ENCODE measurements around the gene CNNM4. TPM values are rescaled to one million over a fixed set of nuclear protein-coding genes. Genes with fewer than 3 reads are reported as not detected.
A peak's percentile ranks its signal among the peaks of the same experiment; 100 is the strongest.
"Not testable (repeated sequence)": the region's sequence is repeated elsewhere in the genome, so short reads cannot be mapped to it uniquely, and the experiment has no call there.

CNNM4 gene
- total RNA-seq, 2 experiments from 2014 or later = 8.2 to 8.3 TPM

DNA sequence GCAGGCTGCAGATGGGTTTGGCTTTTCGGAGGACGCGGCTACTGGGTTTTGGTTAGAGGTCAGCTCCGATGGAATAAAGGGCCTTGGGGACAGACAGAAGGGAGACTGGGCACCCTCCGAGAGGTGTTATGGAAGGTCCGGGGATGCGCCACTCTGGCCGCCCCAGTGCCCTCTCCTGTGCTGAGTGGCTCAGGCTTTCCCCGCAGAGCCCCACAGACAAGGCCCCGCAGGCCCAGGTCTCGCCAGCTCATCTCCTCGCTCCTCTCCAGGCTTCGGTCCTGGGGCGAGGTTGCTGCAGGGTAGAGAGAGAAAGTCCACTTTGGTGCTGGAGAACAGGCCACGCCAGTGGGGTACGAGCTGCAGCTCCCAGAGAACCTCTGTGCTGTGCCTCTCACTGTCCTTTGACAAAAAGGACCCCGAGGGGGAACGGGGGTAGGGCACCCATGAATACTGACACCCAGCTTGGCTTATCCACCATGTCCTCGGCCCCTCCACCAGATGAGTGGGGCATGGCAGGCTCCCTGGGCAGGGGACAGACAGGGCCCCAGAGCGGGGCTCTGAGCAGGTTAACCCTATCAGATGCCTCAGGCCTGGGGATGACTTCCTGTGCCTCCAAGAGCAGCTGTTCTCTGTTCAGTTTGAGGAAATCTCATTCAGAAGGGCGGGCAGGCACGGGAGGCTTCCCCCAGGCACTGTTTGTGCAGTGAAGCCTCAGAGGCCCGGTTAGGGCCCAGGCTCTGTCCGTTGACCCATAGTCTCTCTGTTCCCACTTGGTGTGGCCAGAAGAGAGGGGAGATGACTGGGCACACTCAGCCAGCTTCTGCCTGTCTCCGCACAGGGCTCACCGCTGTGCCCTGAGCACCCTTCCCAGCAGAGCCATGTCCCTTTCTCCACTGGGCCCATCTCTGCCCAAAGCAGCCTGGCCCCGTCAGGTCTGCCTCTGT, 39.6 kb downstream of the CNNM4 start:
- no peak for DNase-seq
- H3K4me3 Mint-ChIP-seq = no peak overlapping the region

DNA sequence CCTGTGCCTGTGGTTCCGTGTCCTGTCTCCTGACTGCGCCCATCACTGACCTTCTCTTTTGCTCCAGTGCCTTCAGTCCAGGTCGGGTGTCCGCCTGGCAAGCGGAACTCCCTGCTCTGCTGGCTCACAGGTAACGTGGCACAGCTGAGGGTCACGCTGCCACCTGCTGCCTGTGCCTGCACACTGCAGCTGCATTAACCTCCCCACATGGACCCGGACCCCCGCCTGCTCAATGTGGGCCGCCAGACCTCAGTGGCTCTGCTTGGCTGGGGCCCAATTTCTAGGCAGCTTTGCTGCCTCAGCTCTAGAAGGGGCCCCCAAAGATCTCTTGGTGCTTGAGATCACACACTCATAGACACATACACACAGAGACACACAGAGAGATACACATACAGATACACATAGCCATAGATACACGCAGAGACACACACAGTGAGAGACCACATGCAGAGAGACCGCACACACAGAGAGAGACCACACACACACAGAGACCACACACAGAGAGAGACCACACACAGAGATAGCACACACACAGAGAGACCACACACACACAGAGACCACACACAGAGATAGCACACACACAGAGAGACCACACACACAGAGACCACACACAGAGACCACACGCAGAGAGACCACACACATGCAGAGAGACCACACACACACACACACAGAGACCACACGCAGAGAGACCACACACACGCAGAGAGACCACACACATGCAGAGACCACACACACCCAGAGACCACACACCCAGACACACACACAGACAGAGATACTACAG, 40.5 kb downstream of the CNNM4 start:
- H3K27ac Mint-ChIP-seq = no peak overlapping the region
- H3K4me3 Mint-ChIP-seq = no peak overlapping the region
- ChIA-PET POLR2A (no interaction called here), CTCF (interaction anchor here (1.1 to 2.0 kb wide), 9 partner anchors 10 to 394 kb away, joined by 3 to 8 read pairs (median 4); partner anchors contain the start of gene CNNM3)
- H3K9me3 Mint-ChIP-seq = no peaks in the 10 kb centered on the region
- DNase-seq = peak; percentile 72
- H3K4me1 Mint-ChIP-seq = peaks cover 4% of the 10 kb centered on the region
- H3K27me3 Mint-ChIP-seq = no peaks in the 10 kb centered on the region
- H3K36me3 Mint-ChIP-seq (ENCODE audit: low read depth) = no peaks in the 10 kb centered on the region

More for the DNA sequence above, 39.6 kb downstream of the CNNM4 start:
- Mint-ChIP-seq H3K36me3 (ENCODE audit: low read depth) (no peaks in the 10 kb centered on the region), H3K27ac (no peak overlapping the region), H3K27me3 (no peaks in the 10 kb centered on the region), H3K4me1 (peaks cover 2% of the 10 kb centered on the region), H3K9me3 (no peaks in the 10 kb centered on the region)
- ChIA-PET CTCF (interaction anchor here (0.8 to 2.0 kb wide), 11 partner anchors 9 to 393 kb away, joined by 3 to 8 read pairs (median 4); partner anchors contain the start of gene CNNM3), POLR2A (no interaction called here)

DNA sequence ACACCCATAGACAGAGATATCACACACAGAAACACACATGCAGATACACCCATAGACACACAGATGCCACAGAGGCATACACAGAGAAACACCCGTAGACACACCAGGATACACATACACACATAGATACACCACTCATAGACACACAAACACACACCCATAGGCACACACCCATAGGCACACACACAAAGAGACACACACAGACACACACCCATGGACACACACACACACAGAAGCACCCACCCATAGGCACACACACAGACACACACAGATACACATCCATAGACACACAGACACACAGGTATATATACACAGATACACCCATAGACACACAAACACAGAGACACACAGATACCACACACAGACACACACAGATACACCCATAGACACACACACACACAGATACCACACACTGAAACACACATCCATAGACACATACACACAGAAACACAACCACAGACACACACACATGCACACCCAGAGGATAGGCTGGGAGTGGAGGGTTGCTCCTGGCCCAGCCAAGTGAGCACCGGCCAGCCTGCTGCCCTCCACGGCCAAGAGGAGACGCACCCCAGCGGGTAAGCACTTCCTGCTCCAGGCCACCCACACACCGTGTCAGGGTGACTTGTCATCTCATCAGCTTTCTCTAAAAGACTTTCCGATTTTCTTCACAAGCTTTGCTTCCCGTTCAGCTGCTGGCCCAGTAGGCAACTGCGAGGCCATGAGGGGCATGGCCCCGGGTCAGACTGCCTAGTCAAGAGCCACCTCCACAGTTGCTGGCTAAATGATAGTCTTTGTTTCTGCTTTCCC, 41.3 kb downstream of the CNNM4 start:
- no peak overlapping the region for H3K27ac Mint-ChIP-seq
- ChIA-PET CTCF (interaction anchor here (0.8 to 1.6 kb wide), 4 partner anchors 14 to 311 kb away, joined by 3 to 8 read pairs (median 3); partner anchors contain the start of genes ANKRD36 and CNNM3), POLR2A (no interaction called here)
- no peak overlapping the region for H3K4me3 Mint-ChIP-seq
- no peaks in the 10 kb centered on the region for H3K27me3 Mint-ChIP-seq
- peaks cover 4% of the 10 kb centered on the region for H3K36me3 Mint-ChIP-seq (ENCODE audit: low read depth)
- no peak for DNase-seq
- peaks cover 12% of the 10 kb centered on the region for H3K4me1 Mint-ChIP-seq
- no peaks in the 10 kb centered on the region for H3K9me3 Mint-ChIP-seq

DNA sequence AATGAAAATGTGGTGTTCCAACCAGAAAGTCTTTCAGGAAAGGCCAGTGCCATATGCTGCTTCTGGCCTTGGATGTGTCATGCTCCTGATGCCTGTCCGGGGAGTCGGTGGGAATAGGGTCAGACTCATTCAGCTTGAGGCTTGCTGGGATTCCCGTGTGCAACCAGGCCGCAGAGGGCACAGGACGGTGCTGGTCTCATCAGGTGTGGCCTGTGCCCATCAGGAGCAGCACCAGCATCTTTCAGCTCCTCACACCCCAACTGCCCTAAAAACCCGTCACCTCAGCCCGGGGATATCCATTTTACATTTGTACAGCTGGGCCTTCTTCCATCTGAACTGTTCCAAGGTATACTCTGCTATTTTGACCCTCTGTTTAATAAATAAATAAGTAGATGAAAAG, 42.0 kb downstream of the CNNM4 start:
- H3K36me3 Mint-ChIP-seq (ENCODE audit: low read depth) = peaks cover 4% of the 10 kb centered on the region
- peak overlapping the region; percentile 43 for H3K27ac Mint-ChIP-seq
- DNase-seq = no peak
- no peaks in the 10 kb centered on the region for H3K9me3 Mint-ChIP-seq
- H3K27me3 Mint-ChIP-seq = no peaks in the 10 kb centered on the region
- POLR2A ChIA-PET = no interaction called here
- H3K4me3 Mint-ChIP-seq = no peak overlapping the region
- CTCF ChIA-PET = interaction anchor here (0.8 to 1.0 kb wide), 3 partner anchors 16 to 310 kb away, joined by 3 read pairs; partner anchors contain the start of gene ANKRD36
- H3K4me1 Mint-ChIP-seq = peaks cover 16% of the 10 kb centered on the region

DNA sequence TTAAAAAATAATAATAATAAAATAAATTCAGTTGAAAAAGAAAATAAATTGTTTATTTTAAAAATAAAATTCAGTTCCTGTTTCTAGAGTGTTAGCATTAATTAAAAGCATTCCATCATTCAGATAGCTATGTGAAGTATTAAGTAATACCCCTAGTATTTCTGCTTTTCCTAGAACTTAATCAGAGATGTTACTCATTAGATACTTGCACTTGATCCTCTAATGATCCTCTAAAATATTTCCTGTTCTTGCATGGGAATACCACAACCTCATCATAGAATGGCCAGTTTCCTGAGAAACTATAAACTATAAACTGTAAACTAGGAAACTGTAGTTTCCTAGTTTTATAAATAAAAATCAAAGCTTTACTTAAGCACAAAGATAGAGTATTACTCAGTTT, 44.3 kb downstream of the CNNM4 start:
- Mint-ChIP-seq H3K4me3 (no peak overlapping the region), H3K27me3 (no peaks in the 10 kb centered on the region), H3K4me1 (peaks cover 22% of the 10 kb centered on the region), H3K36me3 (ENCODE audit: low read depth) (peaks cover 10% of the 10 kb centered on the region), H3K27ac (no peak overlapping the region), H3K9me3 (no peaks in the 10 kb centered on the region)
- no peak for DNase-seq
- POLR2A ChIA-PET = no interaction called here
- CTCF ChIA-PET = interaction anchor here (4.7 kb wide), 1 partner anchor 11 kb away, joined by 22 read pairs; the partner anchor contains the start of gene CNNM3

DNA sequence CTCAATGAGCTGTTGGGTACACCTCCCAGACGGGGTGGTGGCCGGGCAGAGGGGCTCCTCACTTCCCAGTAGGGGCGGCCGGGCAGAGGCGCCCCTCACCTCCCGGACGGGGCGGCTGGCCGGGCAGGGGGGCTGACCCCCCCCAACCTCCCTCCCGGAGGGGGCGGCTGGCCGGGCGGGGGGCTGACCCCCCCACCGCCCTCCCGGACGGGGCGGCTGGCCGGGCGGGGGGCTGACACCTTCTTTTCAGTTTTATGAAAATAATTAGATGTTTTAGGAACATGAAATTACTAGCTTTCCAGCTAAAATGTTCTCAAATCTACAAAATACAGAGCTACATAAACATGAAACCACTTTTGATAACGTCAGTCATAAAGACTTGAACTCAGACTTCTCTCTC, 45.2 kb downstream of the CNNM4 start:
- CTCF ChIA-PET = interaction anchor here (0.6 to 4.7 kb wide), 6 partner anchors 10 to 284 kb away, joined by 3 to 22 read pairs (median 3); partner anchors contain the start of gene CNNM3
- H3K36me3 Mint-ChIP-seq (ENCODE audit: low read depth); H3K9me3 Mint-ChIP-seq; H3K27me3 Mint-ChIP-seq; POLR2A ChIA-PET; DNase-seq; H3K4me3 Mint-ChIP-seq: not testable (repeated sequence)
- Mint-ChIP-seq H3K4me1 (peaks cover 22% of the 10 kb centered on the region), H3K27ac (peak overlapping the region; percentile 96)

DNA sequence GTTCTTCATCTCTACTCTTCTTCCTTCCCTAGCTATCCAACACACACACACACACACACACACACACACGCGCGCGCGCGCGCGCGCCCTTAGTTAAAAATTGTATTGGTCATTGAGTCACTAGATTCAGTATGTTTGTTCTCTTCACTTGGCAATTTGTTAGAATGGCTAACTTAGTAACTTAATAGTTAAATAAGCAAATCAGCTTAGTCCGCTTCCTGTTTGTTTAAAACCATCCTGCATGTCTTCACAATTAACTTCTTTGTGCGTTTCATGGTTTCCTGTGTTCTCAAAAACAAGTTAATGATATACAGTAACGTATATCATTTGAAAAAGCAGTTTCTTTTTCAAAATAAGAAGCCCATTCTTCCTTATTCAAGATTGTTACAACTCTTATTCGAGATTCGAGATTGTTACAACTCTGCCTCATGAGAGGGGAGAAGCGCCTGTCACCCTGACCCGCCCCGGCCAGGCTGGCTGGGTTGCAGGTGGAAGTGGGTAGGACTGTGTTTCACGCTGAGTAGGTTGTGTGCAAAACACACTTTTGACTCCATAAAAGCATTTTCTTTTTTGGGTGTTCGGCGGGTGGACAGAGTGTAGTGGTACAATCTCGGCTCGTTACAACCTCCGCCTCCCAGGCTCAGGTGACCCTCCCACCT, 45.9 kb downstream of the CNNM4 start:
- ChIA-PET POLR2A (interaction anchor here (0.6 kb wide), 1 partner anchor 19 kb away, joined by 3 read pairs; no protein-coding TSS in a partner anchor), CTCF (interaction anchor here (0.6 to 4.7 kb wide), 3 partner anchors 9 to 285 kb away, joined by 3 to 22 read pairs (median 3); partner anchors contain the start of gene CNNM3)
- Mint-ChIP-seq H3K4me3 (peak overlapping the region; percentile 54), H3K9me3 (no peaks in the 10 kb centered on the region), H3K4me1 (peaks cover 22% of the 10 kb centered on the region), H3K27me3 (no peaks in the 10 kb centered on the region), H3K27ac (peak overlapping the region; percentile 96), H3K36me3 (ENCODE audit: low read depth) (peaks cover 10% of the 10 kb centered on the region)
- DNase-seq = peak; percentile 50

DNA sequence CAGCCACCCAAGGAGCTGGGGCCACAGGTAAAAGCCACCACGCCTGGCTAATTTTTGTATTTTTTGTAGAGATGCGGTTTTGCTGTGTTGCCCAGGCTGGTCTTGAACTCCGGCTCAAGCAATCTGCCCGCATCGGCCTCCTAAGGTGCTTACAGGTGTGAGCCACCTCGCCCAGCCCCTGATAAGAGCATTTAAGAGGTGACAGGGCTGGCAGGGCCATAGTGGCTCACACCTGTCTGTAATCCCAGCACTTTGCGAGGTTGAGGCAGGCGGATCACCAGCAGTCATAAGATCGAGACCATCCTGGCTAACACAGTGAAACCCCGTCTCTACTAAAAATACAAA, 46.4 kb downstream of the CNNM4 start:
- Mint-ChIP-seq H3K36me3 (ENCODE audit: low read depth) (peaks cover 10% of the 10 kb centered on the region), H3K27ac (peak overlapping the region; percentile 96), H3K4me1 (peaks cover 22% of the 10 kb centered on the region), H3K4me3 (peak overlapping the region; percentile 54), H3K9me3 (no peaks in the 10 kb centered on the region), H3K27me3 (no peaks in the 10 kb centered on the region)
- DNase-seq = no peak
- POLR2A ChIA-PET = interaction anchor here (0.6 kb wide), 1 partner anchor 18 kb away, joined by 3 read pairs; no protein-coding TSS in a partner anchor
- CTCF ChIA-PET = interaction anchor here (1.1 to 4.7 kb wide), 2 partner anchors 9 to 19 kb away, joined by 3 to 22 read pairs; partner anchors contain the start of gene CNNM3

DNA sequence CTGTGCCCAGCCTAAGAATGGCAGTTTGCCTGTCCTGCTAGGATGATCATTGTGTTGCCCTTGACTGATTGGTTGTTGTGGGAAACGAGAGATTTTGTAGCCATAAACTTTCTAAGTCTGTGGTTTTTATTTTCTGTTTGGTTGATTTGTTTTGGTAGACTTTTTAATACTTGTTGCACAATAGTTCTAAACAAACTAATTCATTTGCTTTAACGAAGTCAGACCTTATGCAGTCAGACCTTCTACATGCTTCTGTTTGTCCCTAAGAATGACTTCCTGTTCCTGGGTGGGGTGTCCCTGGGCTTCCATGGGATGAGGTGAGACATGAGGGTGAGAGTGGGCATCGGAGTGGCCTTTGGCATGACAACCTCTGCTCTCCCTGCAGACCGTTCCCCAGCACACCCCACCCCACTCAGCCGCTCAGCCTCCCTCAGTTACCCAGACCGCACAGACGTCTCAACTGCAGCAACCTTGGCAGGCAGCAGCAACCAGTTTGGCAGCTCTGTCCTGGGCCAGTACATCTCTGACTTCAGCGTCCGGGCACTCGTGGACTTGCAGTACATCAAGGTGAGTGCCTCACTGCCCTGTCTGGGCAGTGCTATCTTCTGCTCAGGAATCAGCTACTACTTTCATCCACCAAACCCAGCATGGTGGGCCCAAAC, 47.6 kb downstream of the CNNM4 start:
- Mint-ChIP-seq H3K4me3 (no peak overlapping the region), H3K36me3 (ENCODE audit: low read depth) (peaks cover 10% of the 10 kb centered on the region), H3K27me3 (no peaks in the 10 kb centered on the region), H3K4me1 (peaks cover 22% of the 10 kb centered on the region), H3K9me3 (no peaks in the 10 kb centered on the region), H3K27ac (peak overlapping the region; percentile 65)
- no peak for DNase-seq
- ChIA-PET CTCF (no interaction called here), POLR2A (no interaction called here)

DNA sequence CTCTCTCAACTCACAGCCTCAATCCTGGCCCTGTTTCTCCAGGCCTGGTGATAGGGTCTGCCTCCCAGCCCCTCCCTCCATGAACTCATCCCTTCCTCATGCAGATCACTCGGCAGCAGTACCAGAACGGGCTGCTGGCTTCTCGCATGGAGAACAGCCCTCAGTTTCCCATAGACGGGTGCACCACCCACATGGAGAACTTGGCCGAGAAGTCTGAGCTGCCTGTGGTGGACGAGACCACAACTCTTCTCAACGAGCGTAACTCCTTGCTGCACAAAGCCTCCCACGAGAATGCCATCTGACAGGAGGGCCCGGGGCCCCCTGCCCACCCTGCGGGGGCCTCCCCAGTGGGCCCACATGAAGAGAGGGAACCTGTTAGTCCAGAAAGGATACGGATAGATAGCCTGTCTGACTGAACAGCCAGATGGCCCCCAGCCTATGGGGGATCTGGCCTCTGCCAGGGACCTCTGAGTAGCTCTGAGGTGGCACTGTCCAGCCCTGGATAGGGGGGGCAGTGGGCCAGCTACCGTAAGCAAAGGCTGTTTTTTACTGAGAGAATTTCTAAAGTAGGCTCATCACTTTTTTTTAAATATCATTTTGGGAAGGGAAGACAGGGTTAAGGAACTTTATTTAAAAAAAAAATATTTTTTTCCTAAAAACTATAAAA, 48.6 kb downstream of the CNNM4 start:
- no peaks in the 10 kb centered on the region for H3K27me3 Mint-ChIP-seq
- no peaks in the 10 kb centered on the region for H3K9me3 Mint-ChIP-seq

More for the DNA sequence above, 48.6 kb downstream of the CNNM4 start:
- CTCF ChIA-PET = no interaction called here
- POLR2A ChIA-PET = no interaction called here
- Mint-ChIP-seq H3K36me3 (ENCODE audit: low read depth) (peaks cover 10% of the 10 kb centered on the region), H3K27ac (no peak overlapping the region), H3K4me3 (no peak overlapping the region), H3K4me1 (peaks cover 22% of the 10 kb centered on the region)
- DNase-seq = no peak

Measured in activated CD4-positive, alpha-beta T cell treated with anti-CD3 and anti-CD28 coated beads, Interleukin-2, amount 10 ng/mL, durations not matched to agents 7 days and 5 days (primary cell).